ENCODE results near the gene MTAP.

DNA sequence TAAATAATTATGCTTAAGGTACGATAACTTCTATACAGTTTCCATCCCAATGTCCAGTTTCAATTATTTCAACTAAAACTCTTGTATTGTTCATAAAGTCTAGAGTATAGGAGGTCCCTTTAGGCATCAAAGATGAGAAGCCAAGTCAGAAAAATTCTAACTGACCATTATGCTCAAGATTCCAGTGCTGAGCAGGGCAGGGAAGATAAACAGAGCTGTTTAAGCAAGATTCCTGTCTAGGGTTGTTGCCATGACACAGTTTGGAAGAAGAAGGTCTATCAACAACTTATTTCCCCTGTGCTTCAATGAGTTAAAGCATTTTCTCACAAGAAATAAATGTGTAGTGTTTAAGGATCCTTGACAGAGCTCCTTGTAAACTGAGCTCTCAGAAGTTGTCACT, 48.9 kb upstream of the MTAP start:
- TF ChIP-seq, protein P1, sequence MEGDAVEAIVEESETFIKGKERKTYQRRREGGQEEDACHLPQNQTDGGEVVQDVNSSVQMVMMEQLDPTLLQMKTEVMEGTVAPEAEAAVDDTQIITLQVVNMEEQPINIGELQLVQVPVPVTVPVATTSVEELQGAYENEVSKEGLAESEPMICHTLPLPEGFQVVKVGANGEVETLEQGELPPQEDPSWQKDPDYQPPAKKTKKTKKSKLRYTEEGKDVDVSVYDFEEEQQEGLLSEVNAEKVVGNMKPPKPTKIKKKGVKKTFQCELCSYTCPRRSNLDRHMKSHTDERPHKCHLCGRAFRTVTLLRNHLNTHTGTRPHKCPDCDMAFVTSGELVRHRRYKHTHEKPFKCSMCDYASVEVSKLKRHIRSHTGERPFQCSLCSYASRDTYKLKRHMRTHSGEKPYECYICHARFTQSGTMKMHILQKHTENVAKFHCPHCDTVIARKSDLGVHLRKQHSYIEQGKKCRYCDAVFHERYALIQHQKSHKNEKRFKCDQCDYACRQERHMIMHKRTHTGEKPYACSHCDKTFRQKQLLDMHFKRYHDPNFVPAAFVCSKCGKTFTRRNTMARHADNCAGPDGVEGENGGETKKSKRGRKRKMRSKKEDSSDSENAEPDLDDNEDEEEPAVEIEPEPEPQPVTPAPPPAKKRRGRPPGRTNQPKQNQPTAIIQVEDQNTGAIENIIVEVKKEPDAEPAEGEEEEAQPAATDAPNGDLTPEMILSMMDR (IDR thresholded peaks at IDR 0.05), result no peak
- TF ChIP-seq POLR2A (IDR thresholded peaks at IDR 0.05), result no peak
